COLO668 (cell line): ENCODE results near the gene COL4A2.

Source experiments
- DNase-seq: peaks from one replicate; lab custom pipeline; 2025; ENCODE audit not compliant: unreplicated experiment; lab: John Stamatoyannopoulos, UW

Gene COL4A2

GRCh38 chr13:110398564-110399507 lies 91.8 kb downstream of the COL4A2 start:
- no peak for DNase-seq

- no peak for DNase-seq
These were observed 92.7 kb downstream of the COL4A2 start for GRCh38 chr13:110399801-110400200.

GRCh38 chr13:110400786-110401533 lies 93.9 kb downstream of the COL4A2 start:
- DNase-seq: no peak

GRCh38 chr13:110402299-110403069 lies 95.4 kb downstream of the COL4A2 start:
- no peak for DNase-seq

GRCh38 chr13:110403315-110403714 lies 96.2 kb downstream of the COL4A2 start:
- no peak for DNase-seq

GRCh38 chr13:110403721-110404120 lies 96.6 kb downstream of the COL4A2 start:
- no peak for DNase-seq

GRCh38 chr13:110404321-110404720 lies 97.2 kb downstream of the COL4A2 start:
- no peak for DNase-seq

- DNase-seq: no peak
These were observed 98.7 kb downstream of the COL4A2 start for GRCh38 chr13:110405597-110406450.

GRCh38 chr13:110407021-110407420 lies 99.9 kb downstream of the COL4A2 start:
- no peak for DNase-seq

- no peak for DNase-seq
These were observed 100.4 kb downstream of the COL4A2 start for GRCh38 chr13:110407531-110407930.

GRCh38 chr13:110408286-110408685 lies 101.2 kb downstream of the COL4A2 start:
- DNase-seq: no peak

GRCh38 chr13:110409581-110409992 lies 102.5 kb downstream of the COL4A2 start:
- DNase-seq: no peak

GRCh38 chr13:110410000-110410399 lies 102.9 kb downstream of the COL4A2 start:
- no peak for DNase-seq

GRCh38 chr13:110410936-110411687 lies 104.0 kb downstream of the COL4A2 start:
- no peak for DNase-seq

GRCh38 chr13:110411688-110412059 lies 104.6 kb downstream of the COL4A2 start:
- no peak for DNase-seq

- DNase-seq: peak; percentile 78
These were observed 105.2 kb downstream of the COL4A2 start for GRCh38 chr13:110412132-110412914.

GRCh38 chr13:110413016-110413675 lies 106.1 kb downstream of the COL4A2 start:
- DNase-seq: no peak

- no peak for DNase-seq
These were observed 106.6 kb downstream of the COL4A2 start for GRCh38 chr13:110413676-110414040.
